K562 (cell line): Measurements from ENCODE around the gene SNX30. TPM values are rescaled to one million over a fixed set of nuclear protein-coding genes. Genes with fewer than 3 reads are reported as not detected.
A peak's percentile ranks its signal among the peaks of the same experiment; 100 is the strongest.

Source experiments
- ADNP ChIP-seq: fragments of 200-800 bp; sonication (Bioruptor generic); IDR thresholded peaks from 2 replicates; pipeline ENCODE4 v1.6.1; 2016; ENCODE audit warnings: missing genetic modification characterization, missing compliant biosample characterization
- GABPB1 ChIP-seq: sonication (generic); formaldehyde crosslinking; IDR thresholded peaks from 2 replicates; pipeline ENCODE4 v1.8.0; 2022; ENCODE audit warnings: mild to moderate bottlenecking, missing genetic modification reagents
- LCOR ChIP-seq: sonication (generic); formaldehyde crosslinking; IDR thresholded peaks from 2 replicates; pipeline ENCODE4 v1.8.0; 2022; ENCODE audit warnings: mild to moderate bottlenecking, missing genetic modification reagents
- MECOM ChIP-seq: fragments of 250-450 bp; sonication (Bioruptor Pico); IDR thresholded peaks from 2 replicates; pipeline ENCODE4 v1.8.0; 2022; ENCODE audit warnings: inconsistent platforms
- NFE2 ChIP-seq: IDR thresholded peaks from 2 replicates; pipeline ENCODE4 v1.6.1; 2014; ENCODE audit warnings: antibody characterized with exemption, low read depth
- PTBP1 ChIP-seq: fragments of 200-400 bp; formaldehyde crosslinking; IDR thresholded peaks from 2 replicates; pipeline ENCODE4 v1.6.1; 2017; ENCODE audit warnings: low read depth, low read length
- SETDB1 ChIP-seq: IDR thresholded peaks from one replicate; pipeline ENCODE4 v1.6.1; 2012; ENCODE audit warnings: low read length, control low read depth, inconsistent platforms
- SMAD1 ChIP-seq: fragments of 150-350 bp; IDR thresholded peaks from 2 replicates; pipeline ENCODE4 v1.6.1; 2014; ENCODE audit warnings: low read length, low read depth; ENCODE audit not compliant: partially characterized antibody
- SMARCE1 ChIP-seq: fragments of 450-650 bp; IDR thresholded peaks from 2 replicates; pipeline ENCODE4 v1.7.1; 2016; ENCODE audit warnings: mild to moderate bottlenecking
- WHSC1 ChIP-seq: IDR thresholded peaks from one replicate; pipeline ENCODE4 v1.6.1; 2012; ENCODE audit warnings: low read length, control low read depth, inconsistent platforms
- ZNF384 ChIP-seq: IDR thresholded peaks from 2 replicates; pipeline ENCODE4 v1.6.1; 2012; ENCODE audit warnings: low read depth, low read length, improper control_type of control experiment
- ZNF436 ChIP-seq: fragments of 250-450, 450-650 bp; sonication (Bioruptor Pico); formaldehyde crosslinking; IDR thresholded peaks from 2 replicates; pipeline ENCODE4 v1.7.0; 2020; ENCODE audit warnings: mild to moderate bottlenecking
- ZNF79 ChIP-seq: fragments of 250-450 bp; sonication (Bioruptor Pico); IDR thresholded peaks from 2 replicates; pipeline ENCODE4 v1.4.0; 2020; ENCODE audit warnings: low read depth, mild to moderate bottlenecking, moderate library complexity
- ZNF830 ChIP-seq: fragments of 250-450 bp; sonication (Bioruptor Pico); IDR thresholded peaks from 2 replicates; pipeline ENCODE4 v1.5.0; 2021; ENCODE audit warnings: mild to moderate bottlenecking
- polyA plus RNA-seq, 8 experiments: library from polyadenylated mRNA; depleted of rRNA in 4 of 8; stranded (reverse) in 5 of 8; unstranded in 3 of 8; fragments of >200 nt; fragmentation: Nextera tagmentation in 2 of 8; fragmentation: Illumina TruSeq in 1 of 8; extraction: Ambion mirVana in 2 of 8; extraction: Trizol in 1 of 8; gene quantifications; 2 replicates each; pipeline versions ENCODE4 v1.2.1 to v1.2.3, GENCODE V29; 2011 to 2014; ENCODE audit warnings: inconsistent platforms in 1 of 8, missing spikeins in 1 of 8
- total RNA-seq, 7 experiments: library from RNA; depleted of rRNA in 6 of 7; stranded (reverse); fragments of >200 nt in 6 of 7; fragmentation: Illumina TruSeq in 2 of 7; extraction: Trizol in 2 of 7; gene quantifications; 2 replicates each; pipeline versions ENCODE4 v1.2.1 to v1.2.3, GENCODE V29; 2011 to 2021; ENCODE audit warnings: low replicate concordance in 1 of 7
- TF ChIP-seq, protein P1 (sequence below): fragments of 250-450 bp; sonication (Bioruptor Pico); IDR thresholded peaks from 2 replicates; pipeline ENCODE4 v1.5.0; 2021
- TF ChIP-seq, protein P2 (sequence below): fragments of 200-800 bp; sonication (Bioruptor generic); IDR thresholded peaks from 2 replicates; pipeline ENCODE4 v1.6.1; 2016; ENCODE audit warnings: missing genetic modification characterization, missing compliant biosample characterization
- TF ChIP-seq, protein P3 (sequence below): IDR thresholded peaks from 2 replicates; pipeline ENCODE4 v1.6.1; 2016; ENCODE audit warnings: missing genetic modification characterization, missing compliant biosample characterization
- TF ChIP-seq, protein P4 (sequence below): sonication (generic); formaldehyde crosslinking; IDR thresholded peaks from 2 replicates; pipeline ENCODE4 v1.9.0; 2022; ENCODE audit warnings: mild to moderate bottlenecking, missing genetic modification reagents
- TF ChIP-seq, protein P5 (sequence below): fragments of 450-650 bp; formaldehyde crosslinking; IDR thresholded peaks from 2 replicates; pipeline ENCODE4 v1.4.0; 2020; ENCODE audit warnings: mild to moderate bottlenecking, mixed read lengths

SNX30 gene
- total and polyA plus RNA-seq, 9 of the 15 experiments (the other 6 are each of a cell fraction or from before 2014, with no cell fraction given) = 0.76 to 5.9 (median 3.3) TPM

DNA sequence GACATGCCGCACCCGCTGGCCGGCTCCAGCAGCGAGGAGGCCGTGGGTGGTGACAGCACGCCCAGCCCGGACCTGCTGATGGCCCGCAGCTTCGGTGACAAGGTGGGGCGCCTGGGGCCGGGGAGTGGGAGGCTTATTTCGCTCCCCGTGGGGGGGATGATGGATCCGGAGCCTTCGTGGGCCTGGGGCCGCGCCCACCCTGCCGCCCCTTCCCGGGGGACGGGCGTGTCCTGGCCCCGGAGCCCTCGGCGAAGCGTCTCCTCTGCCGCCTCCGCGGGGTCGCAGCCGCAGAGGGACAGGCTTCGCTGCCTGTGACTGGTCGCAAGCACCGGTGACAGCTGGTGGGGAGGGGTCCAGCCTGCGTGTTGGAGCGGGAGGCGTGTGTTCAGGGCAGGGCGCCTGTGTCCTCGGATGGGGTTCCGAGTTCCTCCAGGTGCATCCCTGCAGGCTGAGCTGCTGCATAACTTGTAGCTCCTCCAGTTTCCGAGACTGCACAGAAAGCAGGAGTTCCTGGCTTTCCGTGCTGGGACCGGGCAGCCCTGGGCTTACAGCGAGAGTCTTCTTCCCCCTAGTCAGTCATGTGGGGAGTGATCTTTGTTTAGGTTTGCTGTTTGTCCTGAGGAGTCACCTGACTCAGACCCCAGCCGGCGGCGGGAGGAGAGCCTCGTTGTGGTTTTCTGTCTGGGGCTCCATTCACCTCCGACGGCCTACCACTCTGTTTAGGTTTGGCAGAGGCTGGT, 666 bp downstream of the SNX30 start (continued):
- TF ChIP-seq SETDB1 = no peak
- no peak for TF ChIP-seq ADNP (tag)
- no peak for TF ChIP-seq ZNF436 (CRISPR knock-in tag)
- no peak for TF ChIP-seq LCOR
- no peak for TF ChIP-seq MECOM (CRISPR knock-in tag)
- TF ChIP-seq NFE2 = no peak
- TF ChIP-seq PTBP1 = no peak
- TF ChIP-seq GABPB1 = 0 out of 2 replicates have a peak, but pooled peaks have one; percentile 33
- TF ChIP-seq, protein P1, sequence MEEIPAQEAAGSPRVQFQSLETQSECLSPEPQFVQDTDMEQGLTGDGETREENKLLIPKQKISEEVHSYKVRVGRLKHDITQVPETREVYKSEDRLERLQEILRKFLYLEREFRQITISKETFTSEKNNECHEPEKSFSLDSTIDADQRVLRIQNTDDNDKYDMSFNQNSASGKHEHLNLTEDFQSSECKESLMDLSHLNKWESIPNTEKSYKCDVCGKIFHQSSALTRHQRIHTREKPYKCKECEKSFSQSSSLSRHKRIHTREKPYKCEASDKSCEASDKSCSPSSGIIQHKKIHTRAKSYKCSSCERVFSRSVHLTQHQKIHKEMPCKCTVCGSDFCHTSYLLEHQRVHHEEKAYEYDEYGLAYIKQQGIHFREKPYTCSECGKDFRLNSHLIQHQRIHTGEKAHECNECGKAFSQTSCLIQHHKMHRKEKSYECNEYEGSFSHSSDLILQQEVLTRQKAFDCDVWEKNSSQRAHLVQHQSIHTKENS (CRISPR knock-in tag) = no peak
- TF ChIP-seq ZNF384 = no peak
- no peak for TF ChIP-seq ZNF79 (CRISPR knock-in tag)
- no peak for TF ChIP-seq SMARCE1
- no peak for TF ChIP-seq SMAD1
- TF ChIP-seq, protein P2, sequence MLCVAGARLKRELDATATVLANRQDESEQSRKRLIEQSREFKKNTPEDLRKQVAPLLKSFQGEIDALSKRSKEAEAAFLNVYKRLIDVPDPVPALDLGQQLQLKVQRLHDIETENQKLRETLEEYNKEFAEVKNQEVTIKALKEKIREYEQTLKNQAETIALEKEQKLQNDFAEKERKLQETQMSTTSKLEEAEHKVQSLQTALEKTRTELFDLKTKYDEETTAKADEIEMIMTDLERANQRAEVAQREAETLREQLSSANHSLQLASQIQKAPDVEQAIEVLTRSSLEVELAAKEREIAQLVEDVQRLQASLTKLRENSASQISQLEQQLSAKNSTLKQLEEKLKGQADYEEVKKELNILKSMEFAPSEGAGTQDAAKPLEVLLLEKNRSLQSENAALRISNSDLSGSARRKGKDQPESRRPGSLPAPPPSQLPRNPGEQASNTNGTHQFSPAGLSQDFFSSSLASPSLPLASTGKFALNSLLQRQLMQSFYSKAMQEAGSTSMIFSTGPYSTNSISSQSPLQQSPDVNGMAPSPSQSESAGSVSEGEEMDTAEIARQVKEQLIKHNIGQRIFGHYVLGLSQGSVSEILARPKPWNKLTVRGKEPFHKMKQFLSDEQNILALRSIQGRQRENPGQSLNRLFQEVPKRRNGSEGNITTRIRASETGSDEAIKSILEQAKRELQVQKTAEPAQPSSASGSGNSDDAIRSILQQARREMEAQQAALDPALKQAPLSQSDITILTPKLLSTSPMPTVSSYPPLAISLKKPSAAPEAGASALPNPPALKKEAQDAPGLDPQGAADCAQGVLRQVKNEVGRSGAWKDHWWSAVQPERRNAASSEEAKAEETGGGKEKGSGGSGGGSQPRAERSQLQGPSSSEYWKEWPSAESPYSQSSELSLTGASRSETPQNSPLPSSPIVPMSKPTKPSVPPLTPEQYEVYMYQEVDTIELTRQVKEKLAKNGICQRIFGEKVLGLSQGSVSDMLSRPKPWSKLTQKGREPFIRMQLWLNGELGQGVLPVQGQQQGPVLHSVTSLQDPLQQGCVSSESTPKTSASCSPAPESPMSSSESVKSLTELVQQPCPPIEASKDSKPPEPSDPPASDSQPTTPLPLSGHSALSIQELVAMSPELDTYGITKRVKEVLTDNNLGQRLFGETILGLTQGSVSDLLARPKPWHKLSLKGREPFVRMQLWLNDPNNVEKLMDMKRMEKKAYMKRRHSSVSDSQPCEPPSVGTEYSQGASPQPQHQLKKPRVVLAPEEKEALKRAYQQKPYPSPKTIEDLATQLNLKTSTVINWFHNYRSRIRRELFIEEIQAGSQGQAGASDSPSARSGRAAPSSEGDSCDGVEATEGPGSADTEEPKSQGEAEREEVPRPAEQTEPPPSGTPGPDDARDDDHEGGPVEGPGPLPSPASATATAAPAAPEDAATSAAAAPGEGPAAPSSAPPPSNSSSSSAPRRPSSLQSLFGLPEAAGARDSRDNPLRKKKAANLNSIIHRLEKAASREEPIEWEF (CRISPR knock-in tag) = no peak
- no peak for TF ChIP-seq WHSC1
- TF ChIP-seq, protein P3, sequence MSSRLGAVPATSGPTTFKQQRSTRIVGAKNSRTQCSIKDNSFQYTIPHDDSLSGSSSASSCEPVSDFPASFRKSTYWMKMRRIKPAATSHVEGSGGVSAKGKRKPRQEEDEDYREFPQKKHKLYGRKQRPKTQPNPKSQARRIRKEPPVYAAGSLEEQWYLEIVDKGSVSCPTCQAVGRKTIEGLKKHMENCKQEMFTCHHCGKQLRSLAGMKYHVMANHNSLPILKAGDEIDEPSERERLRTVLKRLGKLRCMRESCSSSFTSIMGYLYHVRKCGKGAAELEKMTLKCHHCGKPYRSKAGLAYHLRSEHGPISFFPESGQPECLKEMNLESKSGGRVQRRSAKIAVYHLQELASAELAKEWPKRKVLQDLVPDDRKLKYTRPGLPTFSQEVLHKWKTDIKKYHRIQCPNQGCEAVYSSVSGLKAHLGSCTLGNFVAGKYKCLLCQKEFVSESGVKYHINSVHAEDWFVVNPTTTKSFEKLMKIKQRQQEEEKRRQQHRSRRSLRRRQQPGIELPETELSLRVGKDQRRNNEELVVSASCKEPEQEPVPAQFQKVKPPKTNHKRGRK (tag) = no peak
- no peak for TF ChIP-seq ZNF830 (CRISPR knock-in tag)
- TF ChIP-seq, protein P4, sequence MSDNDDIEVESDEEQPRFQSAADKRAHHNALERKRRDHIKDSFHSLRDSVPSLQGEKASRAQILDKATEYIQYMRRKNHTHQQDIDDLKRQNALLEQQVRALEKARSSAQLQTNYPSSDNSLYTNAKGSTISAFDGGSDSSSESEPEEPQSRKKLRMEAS = peak; percentile 39; the same call in 1 of the 2 replicates
- TF ChIP-seq, protein P5, sequence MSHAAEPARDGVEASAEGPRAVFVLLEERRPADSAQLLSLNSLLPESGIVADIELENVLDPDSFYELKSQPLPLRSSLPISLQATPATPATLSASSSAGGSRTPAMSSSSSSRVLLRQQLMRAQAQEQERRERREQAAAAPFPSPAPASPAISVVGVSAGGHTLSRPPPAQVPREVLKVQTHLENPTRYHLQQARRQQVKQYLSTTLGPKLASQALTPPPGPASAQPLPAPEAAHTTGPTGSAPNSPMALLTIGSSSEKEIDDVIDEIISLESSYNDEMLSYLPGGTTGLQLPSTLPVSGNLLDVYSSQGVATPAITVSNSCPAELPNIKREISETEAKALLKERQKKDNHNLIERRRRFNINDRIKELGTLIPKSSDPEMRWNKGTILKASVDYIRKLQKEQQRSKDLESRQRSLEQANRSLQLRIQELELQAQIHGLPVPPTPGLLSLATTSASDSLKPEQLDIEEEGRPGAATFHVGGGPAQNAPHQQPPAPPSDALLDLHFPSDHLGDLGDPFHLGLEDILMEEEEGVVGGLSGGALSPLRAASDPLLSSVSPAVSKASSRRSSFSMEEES (CRISPR knock-in tag) = peak; percentile 38
